ENCODE data around the gene GATA1.

GATA1 gene

DNA sequence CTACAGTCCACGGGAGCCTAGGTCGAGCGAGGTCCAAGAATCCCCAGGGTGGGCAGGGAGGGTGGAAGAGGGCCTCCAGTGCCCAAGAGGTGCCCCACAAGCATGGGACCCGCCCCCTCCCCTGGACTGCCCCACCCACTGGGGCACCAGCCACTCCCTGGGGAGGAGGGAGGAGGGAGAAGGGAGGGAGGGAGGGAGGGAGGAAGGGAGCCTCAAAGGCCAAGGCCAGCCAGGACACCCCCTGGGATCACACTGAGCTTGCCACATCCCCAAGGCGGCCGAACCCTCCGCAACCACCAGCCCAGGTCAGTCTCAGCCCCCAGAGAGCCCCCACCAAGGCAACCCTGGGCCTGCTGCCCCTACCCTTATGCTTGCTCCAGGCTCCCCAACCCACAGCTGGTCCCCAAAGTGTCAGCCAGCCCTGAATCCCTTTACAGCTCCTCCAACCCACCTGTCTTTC is at the start of gene GATA1:
GATA1 (plus strand) TSS at position 250 of the 460 bp plus-strand sequence. CDS start 4,520 bp downstream, outside the sequence.
- no peak for DNase-seq

DNA sequence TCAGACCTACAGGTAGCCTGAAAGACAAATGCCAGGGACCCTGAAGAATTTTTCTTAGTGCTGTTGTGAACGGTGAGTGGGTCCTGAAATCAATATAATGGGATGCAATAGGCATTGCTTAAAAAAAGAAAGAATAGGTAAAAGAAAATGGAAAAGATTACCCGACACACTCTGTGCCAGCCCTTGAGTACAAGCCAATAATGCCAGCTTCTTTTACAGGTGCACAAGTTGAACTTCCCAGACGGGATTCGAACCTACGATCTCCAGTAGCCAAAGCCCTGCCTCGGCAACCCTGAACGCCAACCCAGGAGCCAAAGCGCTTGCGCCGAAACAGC is 49.5 kb upstream of the GATA1 start:
- no peak for DNase-seq

DNA sequence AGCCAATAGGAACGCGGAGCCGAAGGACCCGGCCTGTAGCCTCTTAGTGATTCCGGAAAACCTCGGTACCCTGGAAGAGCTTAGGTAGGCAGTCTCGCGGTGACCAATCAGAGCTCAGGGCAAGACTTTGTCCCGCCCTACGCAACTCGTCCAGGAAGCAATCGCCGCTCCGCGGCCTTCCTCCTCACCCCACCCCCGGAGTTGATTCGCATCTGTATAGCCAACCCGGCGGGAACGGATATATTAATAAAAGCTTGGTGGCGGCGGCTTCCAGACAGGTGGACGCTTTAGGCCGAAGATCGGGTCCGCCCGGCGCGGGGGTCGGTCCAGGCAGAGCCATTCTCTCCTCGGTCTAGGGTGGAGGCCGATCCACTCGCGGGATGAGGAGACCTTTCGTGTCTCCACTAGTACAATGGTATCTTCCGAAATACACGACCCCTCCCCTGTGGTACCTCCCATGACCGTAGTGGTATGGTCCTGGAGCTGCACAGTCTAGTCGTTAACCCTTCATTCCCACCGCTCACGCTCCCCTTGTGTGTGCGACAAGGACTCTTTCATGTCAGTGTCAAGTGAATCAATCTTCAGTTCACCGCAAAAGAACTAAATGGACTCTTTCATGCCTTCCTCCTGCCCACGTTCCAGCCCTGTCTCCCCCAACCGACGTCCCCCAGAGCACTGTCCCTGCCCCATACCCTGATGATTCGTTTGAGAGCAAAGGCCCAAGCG is 49.0 kb upstream of the GATA1 start:
- peak; percentile 97 for DNase-seq

DNA sequence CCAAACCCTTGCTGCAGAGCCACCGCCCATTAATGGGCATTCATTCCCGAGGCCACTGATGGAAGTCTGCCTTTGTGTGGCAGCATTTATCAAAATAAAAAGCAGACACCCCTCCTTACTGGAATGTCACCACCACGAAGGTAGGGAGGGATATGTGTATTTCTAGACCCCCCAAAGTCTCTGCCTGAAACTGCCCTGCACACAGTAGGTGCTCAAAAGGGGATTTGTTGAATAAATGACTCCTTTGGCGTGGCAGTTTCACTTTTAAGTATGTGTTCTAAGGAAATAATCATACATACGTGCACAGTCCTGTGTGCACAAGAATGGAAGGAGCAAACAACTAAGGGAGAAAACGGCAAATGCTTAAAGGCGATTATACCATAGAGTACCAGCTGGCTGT is 48.5 kb upstream of the GATA1 start:
- peak; percentile 14 for DNase-seq

DNA sequence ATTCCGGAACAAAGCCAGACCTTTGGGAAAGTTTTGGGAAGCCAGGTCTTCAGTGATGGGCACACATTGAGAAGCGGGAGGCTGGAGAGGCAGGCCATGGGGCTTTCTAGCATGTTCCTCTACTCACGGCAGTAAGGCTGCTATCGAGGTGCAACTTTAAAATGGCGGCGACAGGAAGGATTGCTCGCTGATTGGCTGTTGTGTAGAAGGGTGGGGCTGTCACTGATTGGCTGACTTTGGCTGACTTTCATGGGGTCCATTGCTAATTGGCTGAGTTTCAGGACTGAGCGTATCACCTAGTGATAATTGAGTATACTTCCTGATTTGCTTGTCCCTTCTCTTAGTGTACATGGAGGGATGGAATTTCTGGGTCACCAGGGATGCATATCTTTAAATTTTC is 44.6 kb upstream of the GATA1 start:
- DNase-seq, result no peak

DNA sequence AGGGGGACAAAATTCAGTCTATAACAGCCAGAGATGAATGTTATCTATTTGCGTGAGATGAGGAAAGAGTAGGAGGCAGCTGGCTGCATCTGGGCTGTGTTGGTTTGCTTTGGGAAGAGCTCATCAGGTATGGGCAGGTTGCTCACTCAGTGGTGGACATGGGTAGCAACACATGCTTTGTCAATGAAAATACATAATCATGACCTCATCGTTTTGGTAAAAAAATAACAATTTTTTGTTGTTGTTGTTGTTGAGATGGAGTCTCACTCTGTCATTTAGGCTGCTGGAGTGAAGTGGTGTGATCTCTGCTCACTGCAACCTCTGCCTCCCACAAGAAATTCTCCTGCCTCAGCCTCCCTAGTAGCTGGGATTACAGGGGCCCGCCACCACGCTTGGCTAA is 41.2 kb upstream of the GATA1 start:
- DNase-seq, result no peak

DNA sequence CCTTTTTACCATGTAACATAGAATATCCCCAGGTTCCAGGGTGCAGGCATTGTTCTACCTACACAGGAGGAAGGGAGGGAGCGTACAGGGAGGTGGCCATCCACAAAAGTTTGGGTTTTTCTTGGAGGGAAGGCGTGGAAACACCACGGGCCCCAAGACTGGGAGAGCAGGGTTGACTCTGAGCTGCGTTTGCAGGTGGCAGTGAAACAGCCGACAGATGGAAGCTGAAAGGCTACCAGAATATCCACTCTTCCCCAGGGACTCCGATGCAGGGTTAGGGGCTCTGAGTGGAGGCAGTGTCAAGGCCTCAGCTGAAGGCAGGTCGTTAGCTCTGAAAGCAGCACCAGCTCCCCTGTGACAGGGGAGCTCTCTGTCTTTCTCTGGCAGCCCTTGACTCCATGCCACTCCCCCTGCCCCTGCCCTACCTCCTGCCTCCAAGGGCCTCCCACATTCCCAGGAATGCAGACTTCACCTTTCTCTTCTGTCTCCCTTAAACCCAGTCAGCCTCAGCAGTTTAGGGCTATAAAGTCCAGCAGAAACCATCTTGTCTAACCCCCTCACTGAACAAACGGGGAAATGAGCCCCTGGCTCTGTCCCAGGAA is 38.9 kb upstream of the GATA1 start:
- no peak for DNase-seq

DNA sequence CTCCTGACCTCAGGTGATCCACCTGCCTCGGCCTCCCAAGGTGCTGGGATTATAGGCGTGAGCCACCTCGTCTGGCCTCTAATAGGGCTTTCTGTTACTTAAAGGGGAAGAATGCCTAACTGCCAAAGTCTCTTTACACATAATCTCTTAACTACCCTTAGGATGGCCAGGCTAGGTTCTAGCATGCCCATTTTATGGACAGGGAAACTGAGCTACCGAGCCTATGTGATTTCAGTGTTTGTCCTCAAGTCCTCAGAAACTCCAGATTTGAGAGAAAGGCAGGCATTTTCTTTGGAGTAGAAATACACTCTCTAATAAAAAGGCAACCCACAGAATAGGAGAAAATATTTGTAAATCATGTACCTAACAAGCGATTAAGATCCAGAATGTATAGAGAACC is 37.2 kb upstream of the GATA1 start:
- DNase-seq, result no peak

DNA sequence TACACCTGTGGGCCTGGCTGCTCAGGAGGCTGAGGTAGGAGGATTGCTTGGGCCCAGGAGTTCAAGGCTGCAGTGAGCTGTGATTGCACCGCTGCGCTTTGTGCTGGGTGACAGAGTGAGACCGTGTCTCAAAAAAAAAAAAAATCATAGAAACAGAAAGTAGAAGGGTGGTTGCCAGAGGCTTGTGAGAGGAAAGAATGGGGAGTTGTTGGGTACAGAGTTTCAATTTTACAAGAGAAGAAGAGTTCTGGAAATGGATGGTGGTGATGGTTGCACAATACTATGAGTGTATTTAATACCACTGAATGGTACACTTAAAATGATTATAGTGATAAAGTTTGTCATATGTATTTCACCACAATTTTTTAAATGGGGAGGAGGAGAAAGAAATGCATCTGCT is 35.0 kb upstream of the GATA1 start:
- no peak for DNase-seq

DNA sequence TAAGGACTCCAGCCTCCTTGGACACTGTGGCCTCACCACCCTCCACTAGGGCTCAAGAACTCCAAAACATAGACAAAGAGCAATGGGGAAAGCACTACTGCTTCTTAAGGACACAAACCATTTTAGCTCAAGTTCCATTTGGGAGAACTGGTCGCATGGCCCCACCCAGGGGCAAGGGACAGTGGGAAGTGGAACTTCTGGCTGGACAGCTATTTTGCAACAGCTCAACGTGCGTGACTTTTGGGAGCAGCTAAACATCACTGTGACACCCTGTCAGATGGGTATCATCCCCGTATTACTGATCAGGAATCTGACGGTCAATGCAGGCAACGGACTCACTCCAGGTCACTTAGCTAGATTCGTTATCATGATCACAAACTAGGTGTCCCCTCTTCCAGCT is 33.9 kb upstream of the GATA1 start:
- DNase-seq, result no peak

DNA sequence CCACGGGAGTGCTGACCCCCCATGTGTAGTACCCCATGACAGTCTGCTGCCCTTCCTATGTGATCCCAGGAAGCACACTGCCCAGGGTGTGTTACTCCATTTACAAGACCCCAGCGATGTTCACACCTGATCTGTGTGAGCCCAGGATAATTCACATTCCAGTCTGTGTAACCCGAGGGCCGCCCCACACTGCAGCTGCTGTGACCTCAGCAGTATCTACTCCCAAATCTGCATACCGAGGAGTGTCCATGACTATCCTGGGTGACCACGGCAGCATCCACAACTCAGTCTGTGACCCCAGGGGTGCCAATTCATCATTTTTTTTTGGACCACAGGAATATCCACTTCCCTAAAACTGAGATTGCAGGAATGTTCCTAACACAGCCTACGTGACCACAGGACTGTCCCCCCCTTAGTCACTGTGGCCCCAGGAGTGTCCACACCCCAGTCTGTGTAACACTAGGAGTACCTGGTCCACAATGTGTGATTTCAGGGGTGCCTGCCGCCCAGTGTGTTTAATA is 32.6 kb upstream of the GATA1 start:
- DNase-seq, result no peak

DNA sequence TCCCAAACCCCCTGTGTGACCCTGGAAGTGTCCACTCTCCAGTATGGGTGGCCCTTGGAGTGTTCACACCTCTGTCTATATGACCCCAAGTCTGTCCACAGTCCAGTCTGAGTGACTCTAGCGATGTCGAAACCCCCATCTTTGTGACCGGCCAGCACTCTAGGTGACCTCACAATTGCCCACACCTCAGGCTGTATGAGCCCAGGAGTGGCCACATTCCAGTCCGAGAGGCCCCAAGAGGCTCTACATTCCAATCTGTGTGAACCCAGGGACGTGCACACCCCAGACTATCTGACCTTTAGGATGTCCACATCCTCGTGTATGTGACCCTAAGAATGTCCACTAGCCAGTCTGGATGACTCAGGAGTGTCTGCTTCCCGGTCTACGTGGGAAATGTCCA is 32.2 kb upstream of the GATA1 start:
- DNase-seq, result no peak

DNA sequence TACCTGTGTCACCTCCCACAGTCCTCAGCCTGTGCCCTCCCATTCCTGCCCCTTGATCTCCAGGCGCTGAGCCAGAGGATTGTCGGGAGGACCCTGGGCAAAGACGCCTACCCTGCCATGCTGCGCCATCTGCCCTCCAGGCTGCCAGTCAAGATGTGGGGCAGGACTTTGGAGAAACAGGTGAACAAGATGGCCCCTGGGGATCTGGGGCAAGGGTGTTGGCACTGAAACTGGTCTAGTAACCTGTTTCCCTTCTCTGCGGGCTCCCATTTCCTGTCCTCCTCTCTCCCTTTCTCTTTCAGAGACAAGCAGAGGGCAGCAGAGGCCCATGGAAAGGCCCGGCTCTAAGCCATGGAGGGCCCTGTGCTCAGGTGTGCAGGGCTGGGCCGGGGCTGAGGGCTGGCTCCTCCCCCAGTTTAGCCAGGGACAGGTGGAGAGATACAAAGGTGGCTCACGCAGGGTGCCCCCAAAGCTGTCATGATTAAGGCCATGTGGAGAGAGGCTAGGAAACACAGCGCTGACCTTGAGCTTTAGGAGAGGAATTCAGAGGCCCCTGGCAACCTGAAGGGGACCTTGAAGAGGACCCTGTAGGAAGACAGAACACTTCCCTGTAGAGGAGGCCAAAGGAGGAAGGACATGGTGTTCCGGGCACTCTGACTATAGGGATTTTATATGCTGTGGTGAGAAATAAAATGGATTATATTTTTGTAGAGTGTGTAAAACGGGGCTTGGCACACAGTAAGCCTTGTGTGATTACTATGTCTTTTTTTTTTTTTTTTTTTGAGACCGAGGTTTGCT is 24.5 kb upstream of the GATA1 start, which contains the start of gene GLOD5:
GLOD5 (plus strand) TSS at position 74 of the 798 bp plus-strand sequence; CDS start at position 118, 44 bp downstream.
- peak; percentile 20 for DNase-seq

DNA sequence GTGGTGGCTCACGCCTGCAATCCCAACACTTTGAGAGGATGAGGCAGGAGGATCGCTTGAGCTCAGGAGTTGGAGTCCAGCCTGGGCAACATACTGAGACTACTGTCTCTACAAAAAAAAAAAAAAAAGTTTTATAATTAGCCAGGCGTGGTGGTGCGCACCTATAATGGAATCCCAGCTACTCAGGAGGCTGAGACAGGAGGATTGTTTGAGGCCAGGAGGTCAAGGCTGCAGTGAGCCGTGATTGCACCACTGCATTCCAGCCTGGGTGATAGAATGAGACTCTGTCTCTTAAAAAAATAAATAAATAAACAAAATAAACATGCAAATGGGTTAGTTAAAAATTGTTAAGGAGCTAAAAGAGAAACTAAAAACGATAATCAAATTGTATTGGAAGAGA is 17.2 kb upstream of the GATA1 start:
- no peak for DNase-seq

DNA sequence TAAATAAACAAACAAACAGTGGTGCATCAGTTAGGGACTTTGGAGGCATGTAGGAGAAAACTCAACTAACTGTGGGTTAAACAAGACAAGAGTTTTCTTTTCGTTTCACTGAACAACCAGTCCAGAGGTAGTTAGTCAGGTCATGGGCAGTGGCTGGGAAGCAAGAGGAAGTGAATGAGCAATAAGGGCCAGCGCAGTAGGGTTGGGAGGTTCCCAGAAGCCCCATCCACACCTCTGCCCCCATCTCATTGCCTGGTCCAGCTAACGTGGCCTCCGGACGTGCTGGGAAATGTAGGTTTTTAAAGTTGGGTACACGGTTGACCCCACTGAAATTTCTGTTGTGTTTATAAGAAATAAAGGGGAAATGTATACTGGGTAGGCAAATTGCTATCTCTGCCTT is 16.1 kb upstream of the GATA1 start:
- no peak for DNase-seq

DNA sequence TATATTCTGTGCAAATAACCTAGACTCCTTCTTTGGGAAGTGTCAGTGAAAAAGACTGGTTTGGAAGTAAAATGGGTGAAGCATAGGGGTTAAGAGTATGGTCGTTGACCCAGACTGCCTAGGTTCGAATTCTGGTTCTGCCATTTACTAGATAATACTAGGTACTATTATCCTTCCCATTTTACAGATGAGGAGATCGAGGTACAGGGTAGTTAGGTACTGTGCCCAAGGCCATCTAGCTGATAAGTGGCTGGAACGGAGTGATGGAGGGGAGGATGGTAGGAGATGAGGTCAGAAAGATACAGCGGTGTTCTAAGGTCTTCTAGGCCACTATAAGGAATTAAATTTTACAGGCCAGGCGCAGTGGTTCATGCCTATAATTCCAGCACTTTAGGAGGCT is 13.8 kb upstream of the GATA1 start:
- no peak for DNase-seq

DNA sequence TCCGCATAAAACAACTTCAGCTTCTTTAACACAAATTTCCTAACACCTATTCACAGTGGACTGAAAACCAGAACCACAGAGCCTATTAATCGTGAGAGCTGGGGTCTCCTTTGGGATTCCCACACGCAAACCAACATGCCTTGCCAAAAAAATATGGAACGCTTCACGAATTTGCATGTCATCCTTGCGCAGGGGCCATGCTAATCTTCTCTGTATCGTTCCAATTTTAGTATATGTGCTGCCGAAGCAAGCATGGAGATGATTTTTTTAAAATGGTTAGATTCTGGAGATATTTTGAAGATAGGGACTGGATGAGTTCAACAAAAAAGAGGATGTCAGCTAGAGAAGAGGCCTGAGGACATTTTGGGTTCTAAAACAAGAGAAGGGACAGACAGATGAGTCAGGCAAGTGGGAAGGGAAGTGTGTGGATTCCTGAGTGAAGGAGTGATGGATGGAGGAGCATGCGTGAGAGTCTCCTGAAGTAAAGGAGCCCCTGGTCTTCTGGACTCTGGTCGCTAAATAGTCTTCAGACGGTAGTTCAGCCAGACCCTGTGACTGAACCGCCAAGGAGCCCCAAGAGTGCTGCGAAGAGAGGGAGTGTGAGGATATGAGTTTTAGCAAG is 9.5 kb upstream of the GATA1 start:
- no peak for DNase-seq

DNA sequence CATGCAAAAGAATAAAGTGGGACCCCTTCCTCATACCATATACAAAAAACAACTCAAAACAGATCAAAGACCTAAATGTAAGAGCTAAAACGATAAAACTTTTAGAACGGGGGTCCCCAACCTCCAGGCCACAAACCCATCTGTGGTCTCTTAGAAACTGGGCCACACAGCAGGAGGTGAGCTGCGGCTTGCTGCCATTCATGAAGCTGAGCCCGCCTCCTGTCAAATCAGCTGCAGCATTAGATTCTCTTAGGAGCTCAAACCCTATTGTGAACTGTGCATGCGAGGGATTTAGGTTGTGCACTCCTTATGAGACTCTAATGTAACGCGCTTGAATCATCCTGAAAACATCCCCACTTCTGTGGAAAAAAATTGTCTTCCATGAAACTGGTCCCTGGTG is 7.0 kb upstream of the GATA1 start:
- peak; percentile 22 for DNase-seq

DNA sequence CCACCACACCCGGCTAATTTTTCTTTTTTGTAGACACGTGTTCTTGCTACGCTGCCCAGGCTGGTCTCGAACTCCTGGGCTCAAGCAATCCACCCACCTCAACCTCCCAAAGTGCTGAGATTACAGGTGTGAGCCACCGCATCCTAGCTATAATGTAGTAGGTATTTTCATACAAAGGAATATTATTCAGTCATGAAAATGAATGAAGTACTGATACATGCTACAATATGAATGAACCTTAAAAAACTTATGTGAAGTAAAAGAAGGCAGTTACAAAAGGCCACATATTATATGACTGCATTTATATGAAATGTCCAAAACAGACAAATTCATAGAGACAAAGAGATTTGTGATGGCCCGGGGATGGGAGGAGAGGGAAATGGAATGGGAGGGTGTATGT is 4.7 kb upstream of the GATA1 start:
- DNase-seq, result no peak

DNA sequence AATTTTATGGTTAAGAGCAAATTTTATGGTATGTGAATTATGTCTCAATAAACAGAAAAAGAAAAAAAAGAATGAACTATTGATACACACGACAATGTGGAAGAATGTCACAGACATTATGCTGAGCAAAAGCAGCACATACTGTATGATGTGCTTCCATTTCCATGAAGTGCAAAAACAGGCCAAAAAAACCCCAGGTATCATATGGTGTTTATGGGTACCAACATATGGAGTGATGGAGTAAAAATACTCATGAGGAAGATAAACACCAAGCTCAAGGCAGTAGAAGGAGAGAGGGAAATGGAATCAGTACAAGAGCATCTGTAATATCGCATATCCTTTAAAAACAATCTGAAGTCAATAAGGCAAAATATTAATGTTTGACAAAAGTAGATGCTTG is 4.2 kb upstream of the GATA1 start:
- DNase-seq, result no peak

DNA sequence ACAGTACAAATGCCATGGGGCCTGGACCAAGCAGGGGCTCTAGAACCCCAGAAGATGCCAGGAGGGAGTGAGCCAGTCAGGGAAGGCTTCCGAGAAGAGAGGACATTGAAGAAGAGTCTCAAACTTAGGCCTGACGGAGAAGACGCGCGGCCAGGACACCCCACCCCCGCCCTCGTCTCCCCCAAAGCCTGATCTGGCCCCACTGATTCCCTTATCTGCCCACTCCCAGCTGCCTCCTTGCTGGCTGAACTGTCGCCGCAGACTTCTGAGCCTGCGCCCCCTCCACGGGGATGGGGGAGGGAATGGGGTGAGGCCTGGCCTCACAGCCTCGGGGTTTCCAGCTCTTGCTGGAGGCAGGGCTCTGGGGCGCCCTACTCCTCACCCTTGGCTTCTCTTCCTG is 3.6 kb upstream of the GATA1 start:
- DNase-seq, result no peak

DNA sequence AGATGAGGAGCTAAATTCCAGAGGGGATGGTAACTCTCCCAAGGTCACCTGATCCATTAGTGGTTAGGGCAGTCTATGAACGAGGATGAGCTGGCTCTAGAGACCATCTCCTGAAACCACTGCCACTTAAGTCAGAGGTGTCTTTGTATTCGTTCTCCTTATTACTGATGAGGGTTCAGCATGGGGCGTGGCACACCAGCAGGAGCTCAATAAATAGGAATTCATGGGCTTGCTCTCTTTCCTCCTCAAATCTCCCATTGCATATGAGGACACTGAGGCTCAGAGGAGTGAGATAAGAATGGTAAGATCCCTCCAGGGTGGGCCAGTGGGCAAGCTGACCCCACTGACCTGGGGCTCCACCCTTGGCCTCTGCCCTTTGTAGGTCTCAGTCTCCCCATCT is 1.7 kb upstream of the GATA1 start:
- DNase-seq, result no peak

DNA sequence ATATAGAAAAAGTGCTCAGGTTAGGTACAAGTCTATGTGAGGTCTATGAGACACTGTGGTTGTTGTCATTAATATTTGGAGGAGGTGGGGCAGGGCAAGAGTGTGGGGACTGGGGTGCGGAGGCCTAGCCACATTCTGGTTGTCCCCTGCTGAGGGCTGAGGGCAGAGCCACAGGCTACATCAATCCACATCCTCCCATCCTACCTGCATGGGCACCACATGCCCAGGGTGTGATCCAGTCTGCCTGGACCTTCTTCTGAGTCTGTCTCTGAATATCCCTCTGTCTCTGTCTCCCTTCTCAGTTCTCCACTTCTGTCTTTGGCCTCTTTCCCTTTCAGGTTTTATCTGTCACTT is 1.2 kb upstream of the GATA1 start:
- no peak for DNase-seq

All from eye (tissue), 1 donor.